PC-9 (cell line): ENCODE data around the gene ASTN2.

Experiments used
- EZH2 ChIP-seq: fragments of 200-600 bp; sonication (generic); IDR thresholded peaks from 2 replicates; pipeline ENCODE4 v1.8.0; 2017; ENCODE audit warnings: antibody characterized with exemption, low read depth
- TF ChIP-seq, protein P1 (sequence below): fragments of 200-600 bp; sonication (generic); conservative IDR thresholded peaks from 2 replicates; pipeline ENCODE4 v1.6.1; 2017; ENCODE audit warnings: mixed run types, antibody characterized with exemption, mild to moderate bottlenecking, moderate library complexity

DNA sequence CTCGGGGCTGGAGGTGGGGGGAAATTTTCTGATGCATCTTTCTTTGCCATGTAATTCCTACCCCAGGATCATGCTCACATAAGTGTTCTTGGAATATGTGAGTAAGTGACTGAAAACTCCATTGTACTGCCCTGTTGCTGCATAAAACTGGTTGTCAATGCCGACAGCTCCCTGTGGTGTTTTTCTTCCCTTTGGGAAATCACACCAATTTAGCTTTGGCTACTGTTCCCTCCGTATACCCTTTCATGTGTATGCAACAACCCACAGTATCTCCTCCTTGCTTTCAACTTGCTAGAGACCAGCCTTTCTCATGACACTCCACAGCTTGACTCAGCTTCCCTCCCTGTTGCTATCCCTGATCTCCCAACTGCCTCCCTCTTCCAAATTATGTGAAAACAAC is 487.1 kb downstream of the ASTN2 start:
- TF ChIP-seq, protein P1, sequence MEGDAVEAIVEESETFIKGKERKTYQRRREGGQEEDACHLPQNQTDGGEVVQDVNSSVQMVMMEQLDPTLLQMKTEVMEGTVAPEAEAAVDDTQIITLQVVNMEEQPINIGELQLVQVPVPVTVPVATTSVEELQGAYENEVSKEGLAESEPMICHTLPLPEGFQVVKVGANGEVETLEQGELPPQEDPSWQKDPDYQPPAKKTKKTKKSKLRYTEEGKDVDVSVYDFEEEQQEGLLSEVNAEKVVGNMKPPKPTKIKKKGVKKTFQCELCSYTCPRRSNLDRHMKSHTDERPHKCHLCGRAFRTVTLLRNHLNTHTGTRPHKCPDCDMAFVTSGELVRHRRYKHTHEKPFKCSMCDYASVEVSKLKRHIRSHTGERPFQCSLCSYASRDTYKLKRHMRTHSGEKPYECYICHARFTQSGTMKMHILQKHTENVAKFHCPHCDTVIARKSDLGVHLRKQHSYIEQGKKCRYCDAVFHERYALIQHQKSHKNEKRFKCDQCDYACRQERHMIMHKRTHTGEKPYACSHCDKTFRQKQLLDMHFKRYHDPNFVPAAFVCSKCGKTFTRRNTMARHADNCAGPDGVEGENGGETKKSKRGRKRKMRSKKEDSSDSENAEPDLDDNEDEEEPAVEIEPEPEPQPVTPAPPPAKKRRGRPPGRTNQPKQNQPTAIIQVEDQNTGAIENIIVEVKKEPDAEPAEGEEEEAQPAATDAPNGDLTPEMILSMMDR, result no peak
- TF ChIP-seq EZH2, result no peak
